Measurements from ENCODE around the gene ST3GAL5. TPM values are rescaled to one million over a fixed set of nuclear protein-coding genes. Genes with fewer than 3 reads are reported as not detected.
"Not testable (repeated sequence)": the region's sequence is repeated elsewhere in the genome, so short reads cannot be mapped to it uniquely, and the experiment has no call there.

Gene ST3GAL5
- polyA plus RNA-seq, 2 donors: 1.9 to 3.2 TPM

GRCh38 chr2:85830645-85831044, 58.1 kb downstream of the ST3GAL5 start:
- WGBS, 2 donors: 88 to 96% methylated on average over 1 of the region's 1 CpG
- Histone ChIP-seq H3K36me3 (ENCODE audit: control insufficient read depth in 2 of 2, insufficient read depth in 2 of 2, low read length in 1 of 2) (no peaks in the 10 kb centered on the region), H3K27ac (ENCODE audit: low read depth in 2 of 2, low read length in 1 of 2) (no peak overlapping the region), H3K9me3 (ENCODE audit: control insufficient read depth in 2 of 2, insufficient read depth in 1 of 2, low read depth in 1 of 2, low read length in 1 of 2) (no peaks in the 10 kb centered on the region), H3K4me3 (ENCODE audit: low read depth in 1 of 2, low read length in 2 of 2) (no peak overlapping the region), H3K4me1 (ENCODE audit: control insufficient read depth in 2 of 2, insufficient read depth in 2 of 2, low read length in 1 of 2) (no peaks in the 10 kb centered on the region), H3K27me3 (ENCODE audit: control insufficient read depth in 1 of 2, insufficient read depth in 2 of 2, low read length in 2 of 2) (no peaks in the 10 kb centered on the region)

GRCh38 chr2:85829394-85829793, 59.4 kb downstream of the ST3GAL5 start:
- H3K4me3 ChIP-seq (ENCODE audit: low read depth in 1 of 2, low read length in 2 of 2); H3K27ac ChIP-seq (ENCODE audit: low read depth in 2 of 2, low read length in 1 of 2); H3K9me3 ChIP-seq (ENCODE audit: control insufficient read depth in 2 of 2, insufficient read depth in 1 of 2, low read depth in 1 of 2, low read length in 1 of 2); H3K27me3 ChIP-seq (ENCODE audit: control insufficient read depth in 1 of 2, insufficient read depth in 2 of 2, low read length in 2 of 2); H3K36me3 ChIP-seq (ENCODE audit: control insufficient read depth in 2 of 2, insufficient read depth in 2 of 2, low read length in 1 of 2); H3K4me1 ChIP-seq (ENCODE audit: control insufficient read depth in 2 of 2, insufficient read depth in 2 of 2, low read length in 1 of 2): not testable (repeated sequence)
- 83 to 90% methylated on average over 4 of the region's 4 CpGs for WGBS, 2 donors

- H3K27ac ChIP-seq (ENCODE audit: low read depth in 2 of 2, low read length in 1 of 2): no peak overlapping the region
- WGBS, 2 donors: 86 to 87% methylated on average over 7 of the region's 7 CpGs
- no peak overlapping the region for H3K4me3 ChIP-seq (ENCODE audit: low read depth in 1 of 2, low read length in 2 of 2)
- H3K36me3 ChIP-seq (ENCODE audit: control insufficient read depth in 2 of 2, insufficient read depth in 2 of 2, low read length in 1 of 2): no peaks in the 10 kb centered on the region
- H3K4me1 ChIP-seq (ENCODE audit: control insufficient read depth in 2 of 2, insufficient read depth in 2 of 2, low read length in 1 of 2): no peaks in the 10 kb centered on the region
- H3K27me3 ChIP-seq (ENCODE audit: control insufficient read depth in 1 of 2, insufficient read depth in 2 of 2, low read length in 2 of 2): no peaks in the 10 kb centered on the region
- H3K9me3 ChIP-seq (ENCODE audit: control insufficient read depth in 2 of 2, insufficient read depth in 1 of 2, low read depth in 1 of 2, low read length in 1 of 2): no peaks in the 10 kb centered on the region
Observed at GRCh38 chr2:85828725-85829124, 60.1 kb downstream of the ST3GAL5 start.

DNA sequence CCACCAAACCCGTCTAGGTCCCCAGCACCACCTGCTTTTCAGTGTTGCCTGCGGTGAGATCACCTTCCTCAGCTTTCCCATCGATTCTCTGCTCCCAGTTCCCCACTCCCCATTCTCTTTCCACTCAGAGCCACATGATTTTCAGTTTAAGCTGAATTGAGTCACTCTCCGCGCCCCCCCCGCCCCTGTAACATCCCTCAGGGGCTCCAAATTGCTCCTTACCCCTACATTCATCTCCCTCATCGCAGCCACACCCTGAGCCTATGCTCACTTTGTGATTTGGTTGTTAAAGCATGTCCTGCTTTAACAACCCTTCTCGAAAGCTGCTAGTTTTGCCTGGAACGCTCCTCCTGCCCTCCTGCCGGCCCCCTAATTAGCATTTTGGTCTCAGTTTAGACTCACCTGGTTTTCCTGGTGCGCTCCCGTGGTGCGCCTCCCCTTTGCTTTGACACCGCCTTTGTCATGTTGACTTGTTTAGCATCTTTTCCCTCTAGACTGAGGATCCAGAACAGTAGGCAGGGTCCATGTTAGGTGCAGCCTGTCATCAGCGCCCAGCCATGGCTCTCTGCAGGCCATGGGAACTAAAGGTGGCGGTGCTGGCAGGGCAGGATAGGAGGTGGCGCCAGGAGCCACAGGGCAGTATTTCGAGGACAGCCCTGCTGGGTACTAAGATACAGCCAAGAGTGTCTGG, 60.8 kb downstream of the ST3GAL5 start:
- no peaks in the 10 kb centered on the region for H3K9me3 ChIP-seq (ENCODE audit: control insufficient read depth in 2 of 2, insufficient read depth in 1 of 2, low read depth in 1 of 2, low read length in 1 of 2)
- H3K4me1 ChIP-seq (ENCODE audit: control insufficient read depth in 2 of 2, insufficient read depth in 2 of 2, low read length in 1 of 2): no peaks in the 10 kb centered on the region
- H3K36me3 ChIP-seq (ENCODE audit: control insufficient read depth in 2 of 2, insufficient read depth in 2 of 2, low read length in 1 of 2): no peaks in the 10 kb centered on the region
- WGBS, 2 donors: 66 to 70% methylated on average over 18 of the region's 18 CpGs
- H3K4me3 ChIP-seq (ENCODE audit: low read depth in 1 of 2, low read length in 2 of 2): no peak overlapping the region
- H3K27ac ChIP-seq (ENCODE audit: low read depth in 2 of 2, low read length in 1 of 2): no peak overlapping the region
- no peaks in the 10 kb centered on the region for H3K27me3 ChIP-seq (ENCODE audit: control insufficient read depth in 1 of 2, insufficient read depth in 2 of 2, low read length in 2 of 2)

DNA sequence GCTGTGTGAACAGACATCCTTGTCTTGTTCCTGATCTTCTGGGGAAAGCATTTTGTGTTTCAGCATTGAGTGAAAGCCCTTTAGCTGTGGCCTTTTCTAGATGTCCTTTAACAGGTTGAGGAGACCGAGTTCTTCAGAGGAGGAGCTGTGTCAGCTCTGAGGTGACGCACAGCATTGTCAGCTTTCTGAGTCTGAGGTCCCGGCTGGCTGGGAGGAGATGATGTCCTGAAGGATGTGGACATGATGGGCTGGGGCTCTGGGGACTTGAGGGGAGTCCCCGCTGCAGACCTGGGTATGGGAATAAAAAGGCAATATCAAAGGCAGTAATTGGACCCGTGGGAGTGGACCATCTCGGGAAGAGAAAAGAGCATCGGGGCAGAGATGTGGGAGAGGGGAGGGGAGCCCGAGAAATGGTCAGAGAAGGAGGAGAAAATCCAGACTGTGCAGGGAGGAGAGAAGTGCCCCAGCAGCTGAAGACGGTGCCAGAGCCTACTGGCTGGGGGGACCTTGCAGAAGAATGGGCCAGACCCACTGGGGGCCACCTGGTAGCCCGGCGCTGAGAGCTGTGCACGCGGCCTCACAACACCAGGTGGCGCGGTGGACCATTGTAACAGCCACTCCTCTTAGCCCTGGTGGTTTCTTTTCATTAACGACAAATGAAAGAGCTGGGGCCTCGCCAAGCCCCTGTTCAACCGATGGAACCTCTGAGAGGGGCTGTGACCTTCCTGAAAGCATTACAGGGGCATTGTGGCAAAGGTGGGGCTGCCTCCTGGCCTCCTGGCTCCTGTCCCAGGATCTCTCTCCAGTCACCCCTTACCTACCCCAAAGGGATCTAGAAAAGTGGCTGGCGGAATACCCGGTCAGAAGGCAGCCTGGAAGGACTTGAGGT, 61.6 kb downstream of the ST3GAL5 start:
- H3K27ac ChIP-seq (ENCODE audit: low read depth in 2 of 2, low read length in 1 of 2): no peak overlapping the region
- no peaks in the 10 kb centered on the region for H3K9me3 ChIP-seq (ENCODE audit: control insufficient read depth in 2 of 2, insufficient read depth in 1 of 2, low read depth in 1 of 2, low read length in 1 of 2)
- H3K4me1 ChIP-seq (ENCODE audit: control insufficient read depth in 2 of 2, insufficient read depth in 2 of 2, low read length in 1 of 2): no peaks in the 10 kb centered on the region
- H3K4me3 ChIP-seq (ENCODE audit: low read depth in 1 of 2, low read length in 2 of 2): no peak overlapping the region
- no peaks in the 10 kb centered on the region for H3K36me3 ChIP-seq (ENCODE audit: control insufficient read depth in 2 of 2, insufficient read depth in 2 of 2, low read length in 1 of 2)
- whole genome bisulfite sequencing, 2 donors: 24 to 25% methylated on average over 20 of the region's 20 CpGs
- no peaks in the 10 kb centered on the region for H3K27me3 ChIP-seq (ENCODE audit: control insufficient read depth in 1 of 2, insufficient read depth in 2 of 2, low read length in 2 of 2)

DNA sequence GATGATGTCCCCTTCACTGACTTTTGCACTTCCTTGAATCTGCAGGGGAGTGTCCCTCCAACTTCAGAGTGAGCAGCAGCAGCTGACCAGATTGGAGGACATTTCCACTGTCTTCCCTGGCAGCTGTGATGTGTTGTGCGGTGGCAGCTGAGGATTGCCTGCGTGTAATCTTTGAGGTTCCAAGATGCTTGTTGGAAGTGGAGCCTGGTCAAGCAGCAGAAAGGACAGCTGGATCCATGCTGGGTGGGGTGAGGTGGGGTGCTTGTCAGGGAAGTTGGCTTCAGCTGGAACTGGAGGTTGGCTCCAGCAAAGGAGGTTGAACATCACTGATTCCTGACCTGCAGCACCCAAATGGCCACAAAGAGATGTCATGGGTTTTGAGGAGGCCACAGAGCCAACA, 64.8 kb downstream of the ST3GAL5 start:
- H3K27me3 ChIP-seq (ENCODE audit: control insufficient read depth in 1 of 2, insufficient read depth in 2 of 2, low read length in 2 of 2): no peaks in the 10 kb centered on the region
- no peak overlapping the region for H3K27ac ChIP-seq (ENCODE audit: low read depth in 2 of 2, low read length in 1 of 2)
- H3K36me3 ChIP-seq (ENCODE audit: control insufficient read depth in 2 of 2, insufficient read depth in 2 of 2, low read length in 1 of 2): no peaks in the 10 kb centered on the region
- no peak overlapping the region for H3K4me3 ChIP-seq (ENCODE audit: low read depth in 1 of 2, low read length in 2 of 2)
- H3K4me1 ChIP-seq (ENCODE audit: control insufficient read depth in 2 of 2, insufficient read depth in 2 of 2, low read length in 1 of 2): no peaks in the 10 kb centered on the region
- H3K9me3 ChIP-seq (ENCODE audit: control insufficient read depth in 2 of 2, insufficient read depth in 1 of 2, low read depth in 1 of 2, low read length in 1 of 2): no peaks in the 10 kb centered on the region
- 46 to 69% methylated on average over 2 of the region's 2 CpGs for WGBS, 2 donors

DNA sequence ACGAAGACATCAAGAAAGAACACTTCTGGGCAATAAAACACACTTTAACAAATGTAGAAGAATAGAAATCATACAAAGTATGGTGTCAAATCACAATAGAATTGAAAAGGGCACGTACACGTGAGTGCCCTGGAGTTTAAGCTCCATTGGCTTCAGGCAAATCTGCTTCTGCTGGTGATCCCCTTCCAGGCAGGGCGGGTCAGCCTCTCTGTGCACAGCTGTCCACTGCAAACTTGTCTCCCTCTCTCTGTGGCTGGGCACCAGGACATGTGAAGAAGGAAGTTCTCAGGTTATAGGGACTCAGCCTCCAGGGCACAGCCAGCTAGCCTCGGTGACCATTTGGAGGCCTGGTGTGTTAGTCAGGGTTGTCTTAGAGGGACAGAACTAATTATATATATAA, 66.0 kb downstream of the ST3GAL5 start:
- 74 to 76% methylated on average over 5 of the region's 5 CpGs for WGBS, 2 donors

DNA sequence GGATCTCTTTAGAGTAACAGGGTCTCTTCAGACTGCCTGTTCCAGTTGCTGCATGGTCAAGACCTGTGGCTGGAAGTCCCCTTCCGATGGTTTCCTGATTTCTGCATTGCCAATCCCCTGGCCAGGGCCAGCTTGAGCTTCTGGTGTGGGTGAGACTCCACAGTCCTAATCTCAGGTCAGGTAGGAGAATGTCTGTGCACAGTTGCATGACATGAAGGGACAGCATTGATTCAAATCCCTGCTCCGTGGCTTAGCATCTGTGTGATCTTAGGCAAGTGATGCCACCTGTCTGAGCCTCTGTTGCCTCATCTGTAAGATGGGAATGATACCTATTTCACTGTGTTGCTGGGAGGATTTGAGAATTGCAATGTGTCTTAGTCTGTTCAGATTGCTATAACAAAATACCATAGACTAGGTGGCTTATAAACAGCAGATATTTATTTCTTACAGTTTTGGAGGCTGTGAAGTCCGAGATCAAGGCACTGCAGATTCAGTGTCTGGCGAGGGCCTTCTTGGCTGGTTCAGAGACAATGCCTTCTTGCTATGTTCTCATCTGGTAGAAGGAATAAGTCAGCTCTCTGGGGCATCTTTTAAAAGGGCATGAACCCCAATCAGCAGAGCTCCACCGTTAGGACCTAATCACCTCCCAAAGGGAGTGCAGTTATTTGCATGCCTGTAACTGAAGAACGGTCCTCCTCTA, 68.8 kb downstream of the ST3GAL5 start:
- WGBS, 2 donors: 69 to 74% methylated on average over 6 of the region's 6 CpGs
- H3K4me3 ChIP-seq (ENCODE audit: low read depth in 1 of 2, low read length in 2 of 2): no peak overlapping the region
- no peaks in the 10 kb centered on the region for H3K4me1 ChIP-seq (ENCODE audit: control insufficient read depth in 2 of 2, insufficient read depth in 2 of 2, low read length in 1 of 2)
- H3K36me3 ChIP-seq (ENCODE audit: control insufficient read depth in 2 of 2, insufficient read depth in 2 of 2, low read length in 1 of 2): no peaks in the 10 kb centered on the region
- H3K9me3 ChIP-seq (ENCODE audit: control insufficient read depth in 2 of 2, insufficient read depth in 1 of 2, low read depth in 1 of 2, low read length in 1 of 2): no peaks in the 10 kb centered on the region
- H3K27me3 ChIP-seq (ENCODE audit: control insufficient read depth in 1 of 2, insufficient read depth in 2 of 2, low read length in 2 of 2): no peaks in the 10 kb centered on the region
- H3K27ac ChIP-seq (ENCODE audit: low read depth in 2 of 2, low read length in 1 of 2): no peak overlapping the region

More for the DNA sequence above, 66.0 kb downstream of the ST3GAL5 start:
- Histone ChIP-seq H3K36me3 (ENCODE audit: control insufficient read depth in 2 of 2, insufficient read depth in 2 of 2, low read length in 1 of 2) (no peaks in the 10 kb centered on the region), H3K9me3 (ENCODE audit: control insufficient read depth in 2 of 2, insufficient read depth in 1 of 2, low read depth in 1 of 2, low read length in 1 of 2) (no peaks in the 10 kb centered on the region), H3K27me3 (ENCODE audit: control insufficient read depth in 1 of 2, insufficient read depth in 2 of 2, low read length in 2 of 2) (no peaks in the 10 kb centered on the region), H3K4me1 (ENCODE audit: control insufficient read depth in 2 of 2, insufficient read depth in 2 of 2, low read length in 1 of 2) (no peaks in the 10 kb centered on the region), H3K27ac (ENCODE audit: low read depth in 2 of 2, low read length in 1 of 2) (no peak overlapping the region), H3K4me3 (ENCODE audit: low read depth in 1 of 2, low read length in 2 of 2) (no peak overlapping the region)

DNA sequence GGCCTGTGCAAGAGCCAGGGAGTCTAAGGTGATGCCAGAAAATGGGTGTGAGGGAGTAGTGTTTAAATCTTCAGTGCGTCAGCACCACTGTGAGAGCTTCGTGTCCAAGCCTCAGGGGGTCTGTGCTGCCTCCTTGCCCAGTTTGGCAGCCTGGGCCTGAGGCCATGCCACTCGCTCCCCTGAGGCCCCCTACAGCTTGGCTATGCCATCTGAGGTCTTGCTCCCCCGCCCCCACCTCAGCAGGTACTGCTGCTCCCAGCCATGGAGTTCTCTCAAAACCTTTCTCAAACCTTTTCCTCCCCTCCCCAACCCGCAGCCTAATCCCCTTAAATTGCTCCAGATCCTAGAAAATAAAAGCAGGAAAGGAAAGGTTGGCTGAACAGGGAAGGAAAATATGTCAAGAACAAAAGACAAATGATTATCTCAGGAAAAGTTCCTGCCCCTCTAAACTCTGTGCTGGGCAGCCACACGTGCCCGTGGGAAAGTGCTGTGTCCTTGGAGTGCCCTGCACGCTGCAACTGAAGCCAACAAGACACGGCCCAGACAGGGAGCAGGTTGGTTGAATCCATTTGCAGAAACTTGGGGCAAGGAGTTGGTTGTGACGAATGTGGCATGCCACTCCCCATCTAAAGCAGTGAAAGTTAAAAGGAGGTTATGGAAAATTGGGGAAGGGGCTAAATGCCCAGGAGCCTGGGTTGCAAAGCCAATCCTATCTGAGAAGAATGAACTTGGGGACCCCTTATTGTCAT, 73.8 kb downstream of the ST3GAL5 start:
- H3K9me3 ChIP-seq (ENCODE audit: control insufficient read depth in 2 of 2, insufficient read depth in 1 of 2, low read depth in 1 of 2, low read length in 1 of 2): no peaks in the 10 kb centered on the region

More for the DNA sequence above, 73.8 kb downstream of the ST3GAL5 start:
- WGBS, 2 donors: 69 to 74% methylated on average over 10 of the region's 10 CpGs
- Histone ChIP-seq H3K36me3 (ENCODE audit: control insufficient read depth in 2 of 2, insufficient read depth in 2 of 2, low read length in 1 of 2) (no peaks in the 10 kb centered on the region), H3K4me3 (ENCODE audit: low read depth in 1 of 2, low read length in 2 of 2) (no peak overlapping the region), H3K4me1 (ENCODE audit: control insufficient read depth in 2 of 2, insufficient read depth in 2 of 2, low read length in 1 of 2) (peaks cover 5 to 6% of the 10 kb centered on the region in 2 donors), H3K27ac (ENCODE audit: low read depth in 2 of 2, low read length in 1 of 2) (no peak overlapping the region), H3K27me3 (ENCODE audit: control insufficient read depth in 1 of 2, insufficient read depth in 2 of 2, low read length in 2 of 2) (no peaks in the 10 kb centered on the region)
